ENCODE results near the gene CYP27C1. TPM values are rescaled to one million over a fixed set of nuclear protein-coding genes. Genes with fewer than 3 reads are reported as not detected.
A peak's percentile ranks its signal among the peaks of the same experiment; 100 is the strongest.

CYP27C1 gene
- total and polyA plus RNA-seq, 2 donors (not counting 1 experiment from before 2014, with no cell fraction given) = 0.07 TPM; not detected in 1

DNA sequence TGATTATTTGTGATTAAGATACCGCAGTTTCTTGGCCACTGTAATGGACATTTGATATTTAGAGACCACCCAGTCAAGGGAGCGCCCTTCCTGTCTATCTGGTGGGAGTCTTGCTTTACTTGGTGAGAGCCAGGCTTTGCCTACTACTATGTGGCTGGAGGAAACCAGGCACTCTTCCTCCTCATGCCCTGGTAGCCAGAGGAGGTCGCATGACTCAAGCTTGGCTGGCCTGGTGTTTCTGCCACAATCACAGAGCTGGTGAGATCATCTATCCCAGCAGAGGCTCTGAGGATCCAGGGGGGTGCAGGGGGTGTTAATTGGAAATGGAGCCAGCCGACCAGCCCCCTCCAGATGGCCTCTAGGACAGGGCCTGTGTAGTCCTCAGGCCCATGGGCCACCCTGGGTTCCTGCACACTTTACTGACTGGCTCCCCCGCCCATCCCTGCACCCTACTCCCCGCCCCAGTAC lies 66.4 kb downstream of the CYP27C1 start:
- TF ChIP-seq EZH2 (IDR thresholded peaks at IDR 0.05; ENCODE audit: low read length, missing control alignments) = no peak
- TF ChIP-seq, protein P1, sequence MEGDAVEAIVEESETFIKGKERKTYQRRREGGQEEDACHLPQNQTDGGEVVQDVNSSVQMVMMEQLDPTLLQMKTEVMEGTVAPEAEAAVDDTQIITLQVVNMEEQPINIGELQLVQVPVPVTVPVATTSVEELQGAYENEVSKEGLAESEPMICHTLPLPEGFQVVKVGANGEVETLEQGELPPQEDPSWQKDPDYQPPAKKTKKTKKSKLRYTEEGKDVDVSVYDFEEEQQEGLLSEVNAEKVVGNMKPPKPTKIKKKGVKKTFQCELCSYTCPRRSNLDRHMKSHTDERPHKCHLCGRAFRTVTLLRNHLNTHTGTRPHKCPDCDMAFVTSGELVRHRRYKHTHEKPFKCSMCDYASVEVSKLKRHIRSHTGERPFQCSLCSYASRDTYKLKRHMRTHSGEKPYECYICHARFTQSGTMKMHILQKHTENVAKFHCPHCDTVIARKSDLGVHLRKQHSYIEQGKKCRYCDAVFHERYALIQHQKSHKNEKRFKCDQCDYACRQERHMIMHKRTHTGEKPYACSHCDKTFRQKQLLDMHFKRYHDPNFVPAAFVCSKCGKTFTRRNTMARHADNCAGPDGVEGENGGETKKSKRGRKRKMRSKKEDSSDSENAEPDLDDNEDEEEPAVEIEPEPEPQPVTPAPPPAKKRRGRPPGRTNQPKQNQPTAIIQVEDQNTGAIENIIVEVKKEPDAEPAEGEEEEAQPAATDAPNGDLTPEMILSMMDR (conservative IDR thresholded peaks at IDR 0.05 in 1 of 2, IDR thresholded peaks at IDR 0.05 in 1 of 2; ENCODE audit: low read depth in 1 of 2, low read length in 2 of 2) = peak in 1 of 2 donors; percentile 3
- Histone ChIP-seq H4K20me1 (ENCODE audit: control insufficient read depth, extremely low read depth, insufficient read depth, low read length) (no peaks in the 10 kb centered on the region), H3K4me1 (ENCODE audit: control insufficient read depth, extremely low read depth, insufficient read depth, low read length) (peaks cover 16% of the 10 kb centered on the region), H3K9ac (ENCODE audit: insufficient read depth, low read length) (no peak overlapping the region), H2AFZ (ENCODE audit: low read length) (no peak overlapping the region), H3K36me3 (ENCODE audit: control insufficient read depth, insufficient read depth, low read length) (no peaks in the 10 kb centered on the region), H3K27ac (ENCODE audit: insufficient read depth, low read length) (no peak overlapping the region), H3K4me2 (ENCODE audit: extremely low read depth, insufficient read depth, low read length) (peak overlapping the region; percentile 17), H3K79me2 (ENCODE audit: control insufficient read depth, insufficient read depth, low read length) (no peaks in the 10 kb centered on the region), H3K9me3 (ENCODE audit: control insufficient read depth, insufficient read depth, low read depth, low read length) (no peaks in the 10 kb centered on the region), H3K4me3 (replicated peaks in 1 of 4; ENCODE audit: control extremely low read depth in 1 of 4, insufficient read depth in 1 of 4, low read depth in 3 of 4, low read length in 4 of 4) (no peak overlapping the region), H3K27me3 (ENCODE audit: control insufficient read depth, insufficient read depth, low read length) (no peaks in the 10 kb centered on the region)
- peak; percentile 88 to 96 for DNase-seq (ENCODE audit: low read depth in 2 of 2)

DNA sequence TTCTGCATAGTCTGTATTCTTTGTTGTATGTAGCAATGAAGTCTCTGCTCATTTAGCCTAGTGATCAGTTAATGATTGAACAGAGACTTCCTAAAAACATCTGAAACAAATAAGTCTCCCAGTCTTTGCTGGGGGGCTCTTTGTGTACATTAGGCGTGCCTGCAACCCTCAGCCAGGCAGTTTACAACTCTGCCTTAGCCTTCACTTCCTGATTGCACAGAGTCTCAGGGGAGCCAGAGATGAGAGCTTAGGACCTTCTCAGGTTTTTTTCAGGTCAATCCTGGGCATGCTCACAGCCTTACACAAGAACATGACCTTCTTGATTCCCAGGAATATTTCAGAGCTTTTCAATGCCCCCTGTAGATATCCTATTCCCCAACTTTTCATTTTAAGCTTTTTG lies 69.1 kb downstream of the CYP27C1 start:
- Histone ChIP-seq H3K36me3 (ENCODE audit: control insufficient read depth, insufficient read depth, low read length) (no peaks in the 10 kb centered on the region), H3K9me3 (ENCODE audit: control insufficient read depth, insufficient read depth, low read depth, low read length) (no peaks in the 10 kb centered on the region), H3K4me1 (ENCODE audit: control insufficient read depth, extremely low read depth, insufficient read depth, low read length) (peaks cover 13% of the 10 kb centered on the region), H3K4me2 (ENCODE audit: extremely low read depth, insufficient read depth, low read length) (no peak overlapping the region), H3K27me3 (ENCODE audit: control insufficient read depth, insufficient read depth, low read length) (no peaks in the 10 kb centered on the region), H2AFZ (ENCODE audit: low read length) (no peak overlapping the region), H3K9ac (ENCODE audit: insufficient read depth, low read length) (no peak overlapping the region), H3K79me2 (ENCODE audit: control insufficient read depth, insufficient read depth, low read length) (no peaks in the 10 kb centered on the region), H3K27ac (ENCODE audit: insufficient read depth, low read length) (no peak overlapping the region), H4K20me1 (ENCODE audit: control insufficient read depth, extremely low read depth, insufficient read depth, low read length) (no peaks in the 10 kb centered on the region), H3K4me3 (replicated peaks in 1 of 4; ENCODE audit: control extremely low read depth in 1 of 4, insufficient read depth in 1 of 4, low read depth in 3 of 4, low read length in 4 of 4) (no peak overlapping the region)
- DNase-seq (ENCODE audit: low read depth in 2 of 2) = no peak
- TF ChIP-seq EZH2 (IDR thresholded peaks at IDR 0.05; ENCODE audit: low read length, missing control alignments) = no peak
- TF ChIP-seq, protein P1 (conservative IDR thresholded peaks at IDR 0.05 in 1 of 2, IDR thresholded peaks at IDR 0.05 in 1 of 2; ENCODE audit: low read depth in 1 of 2, low read length in 2 of 2) = no peak

DNA sequence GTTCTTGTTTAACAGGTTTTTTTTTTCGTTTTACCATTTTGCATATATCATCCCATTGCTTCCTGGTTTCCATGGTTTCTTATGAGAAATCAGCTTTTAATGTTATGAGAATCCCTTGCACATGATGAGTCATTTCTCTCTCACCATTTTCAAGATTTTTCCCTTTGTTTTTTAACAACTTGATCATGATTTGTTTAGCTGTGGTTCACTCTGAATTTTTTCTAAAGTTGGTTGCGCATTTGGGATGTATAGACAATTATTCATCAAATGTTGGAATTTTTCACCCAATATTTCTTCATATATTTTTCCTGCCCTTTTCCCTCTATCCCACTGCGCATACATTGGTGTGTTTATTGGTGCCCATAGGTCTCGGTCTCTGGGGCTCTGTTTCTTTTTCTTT lies 70.7 kb downstream of the CYP27C1 start:
- no peak overlapping the region for H2AFZ ChIP-seq (ENCODE audit: low read length)
- peak overlapping the region; percentile 16 for H3K27ac ChIP-seq (ENCODE audit: insufficient read depth, low read length)

More for the DNA sequence above, 70.7 kb downstream of the CYP27C1 start:
- Histone ChIP-seq H4K20me1 (ENCODE audit: control insufficient read depth, extremely low read depth, insufficient read depth, low read length) (no peaks in the 10 kb centered on the region), H3K27me3 (ENCODE audit: control insufficient read depth, insufficient read depth, low read length) (no peaks in the 10 kb centered on the region), H3K79me2 (ENCODE audit: control insufficient read depth, insufficient read depth, low read length) (no peaks in the 10 kb centered on the region), H3K4me3 (replicated peaks in 1 of 4; ENCODE audit: control extremely low read depth in 1 of 4, insufficient read depth in 1 of 4, low read depth in 3 of 4, low read length in 4 of 4) (no peak overlapping the region), H3K4me1 (ENCODE audit: control insufficient read depth, extremely low read depth, insufficient read depth, low read length) (peaks cover 11% of the 10 kb centered on the region), H3K36me3 (ENCODE audit: control insufficient read depth, insufficient read depth, low read length) (no peaks in the 10 kb centered on the region), H3K9ac (ENCODE audit: insufficient read depth, low read length) (no peak overlapping the region), H3K9me3 (ENCODE audit: control insufficient read depth, insufficient read depth, low read depth, low read length) (no peaks in the 10 kb centered on the region), H3K4me2 (ENCODE audit: extremely low read depth, insufficient read depth, low read length) (no peak overlapping the region)
- TF ChIP-seq, protein P1 (conservative IDR thresholded peaks at IDR 0.05 in 1 of 2, IDR thresholded peaks at IDR 0.05 in 1 of 2; ENCODE audit: low read depth in 1 of 2, low read length in 2 of 2) = no peak
- no peak for TF ChIP-seq EZH2 (IDR thresholded peaks at IDR 0.05; ENCODE audit: low read length, missing control alignments)
- DNase-seq (ENCODE audit: low read depth in 2 of 2) = peak; percentile 94 to 97
